Fibroblast of peridontal ligament (primary cell): ENCODE data around the gene ABHD12.

ENCODE experiments used
- DNase-seq: peaks from one replicate; pipeline ENCODE4 v3.0.0-alpha.2; 2010; ENCODE audit errors: extremely low read depth

ABHD12 gene

GRCh38 chr20:25306991-25307903, 83.4 kb downstream of the ABHD12 start:
- DNase-seq: no peak

- DNase-seq: no peak
Measured at GRCh38 chr20:25304025-25304549, 86.5 kb downstream of the ABHD12 start.

- DNase-seq: no peak
Measured at GRCh38 chr20:25303292-25304024, 87.2 kb downstream of the ABHD12 start.

GRCh38 chr20:25302596-25302995, 88.0 kb downstream of the ABHD12 start:
- no peak for DNase-seq

GRCh38 chr20:25301357-25301920, 89.2 kb downstream of the ABHD12 start:
- no peak for DNase-seq

GRCh38 chr20:25300496-25301170, 90.0 kb downstream of the ABHD12 start:
- DNase-seq: peak; percentile 42

GRCh38 chr20:25299806-25300205, 90.8 kb downstream of the ABHD12 start:
- DNase-seq: no peak

- no peak for DNase-seq
Measured at GRCh38 chr20:25297141-25297905, 93.3 kb downstream of the ABHD12 start.

GRCh38 chr20:25296094-25297093, 94.2 kb downstream of the ABHD12 start:
- DNase-seq: peak; percentile 51

GRCh38 chr20:25295386-25296093, 95.1 kb downstream of the ABHD12 start:
- no peak for DNase-seq

- DNase-seq: peak; percentile 43
Measured at GRCh38 chr20:25294459-25295385, 95.9 kb downstream of the ABHD12 start.

- no peak for DNase-seq
Measured at GRCh38 chr20:25293910-25294458, 96.7 kb downstream of the ABHD12 start.

GRCh38 chr20:25293507-25293906, 97.1 kb downstream of the ABHD12 start:
- no peak for DNase-seq

GRCh38 chr20:25292176-25292891, 98.3 kb downstream of the ABHD12 start:
- no peak for DNase-seq

GRCh38 chr20:25291432-25292133, 99.1 kb downstream of the ABHD12 start:
- no peak for DNase-seq
